Right forelimb (tissue), 1 donor: Measurements from ENCODE around the gene FKBP10.
"Not testable (repeated sequence)": the region's sequence is repeated elsewhere in the genome, so short reads cannot be mapped to it uniquely, and the experiment has no call there.

ENCODE experiments used
- DNase-seq: peaks from one replicate; pipeline ENCODE4 v3.0.0-alpha.2; 2018

Gene FKBP10

GRCh38 chr17:41812381-41813151, at the start of gene FKBP10:
Gene FKBP10 (plus strand): TSS chr17:41813004. CDS start chr17:41813035, 31 bp downstream.
- DNase-seq: peak; percentile 95

- DNase-seq: no peak
Measured at GRCh38 chr17:41763327-41763726, 49.5 kb upstream of the FKBP10 start.

GRCh38 chr17:41766135-41766534, 46.7 kb upstream of the FKBP10 start:
- no peak for DNase-seq

GRCh38 chr17:41767324-41768042, 45.3 kb upstream of the FKBP10 start:
- no peak for DNase-seq

GRCh38 chr17:41768682-41769288, 44.0 kb upstream of the FKBP10 start:
- no peak for DNase-seq

- DNase-seq: no peak
Measured at GRCh38 chr17:41769346-41769862, 43.4 kb upstream of the FKBP10 start.

GRCh38 chr17:41769985-41770384, 42.8 kb upstream of the FKBP10 start:
- DNase-seq: no peak

- no peak for DNase-seq
Measured at GRCh38 chr17:41771389-41772206, 41.2 kb upstream of the FKBP10 start.

GRCh38 chr17:41772218-41772585, 40.6 kb upstream of the FKBP10 start:
- DNase-seq: no peak

- no peak for DNase-seq
Measured at GRCh38 chr17:41772586-41773189, 40.1 kb upstream of the FKBP10 start.

GRCh38 chr17:41773190-41773588, 39.6 kb upstream of the FKBP10 start:
- DNase-seq: peak; percentile 61

- no peak for DNase-seq
Measured at GRCh38 chr17:41773731-41774193, 39.0 kb upstream of the FKBP10 start.

GRCh38 chr17:41775394-41776226, 37.2 kb upstream of the FKBP10 start:
- DNase-seq: no peak

- DNase-seq: not testable (repeated sequence)
Measured at GRCh38 chr17:41776262-41776900, 36.4 kb upstream of the FKBP10 start.

- DNase-seq: no peak
Measured at GRCh38 chr17:41777157-41777573, 35.6 kb upstream of the FKBP10 start.

- peak; percentile 88 for DNase-seq
Measured at GRCh38 chr17:41777574-41778188, 35.1 kb upstream of the FKBP10 start.

GRCh38 chr17:41779954-41780353, 32.9 kb upstream of the FKBP10 start:
- DNase-seq: no peak

- no peak for DNase-seq
Measured at GRCh38 chr17:41781404-41782110, 31.2 kb upstream of the FKBP10 start.

GRCh38 chr17:41782142-41782541, 30.7 kb upstream of the FKBP10 start:
- no peak for DNase-seq
